H1 (cell line): ENCODE data around the gene KHSRP. TPM values are rescaled to one million over a fixed set of nuclear protein-coding genes. Genes with fewer than 3 reads are reported as not detected.
"Not testable (repeated sequence)": the region's sequence is repeated elsewhere in the genome, so short reads cannot be mapped to it uniquely, and the experiment has no call there.

Experiments
- CTCF ChIA-PET: fragments of 300-600 bp; sonication (Branson Sonifier 250); formaldehyde crosslinking; loops from one replicate; lab custom pipeline; 2021; ENCODE audit not compliant: partially characterized antibody; lab: Charles Lee
- POLR2A ChIA-PET: fragments of 300-600 bp; sonication (Branson Sonifier 250); formaldehyde crosslinking; loops from one replicate; lab custom pipeline; 2021; ENCODE audit warnings: inconsistent platforms; ENCODE audit not compliant: partially characterized antibody; lab: Charles Lee
- DNase-seq, 2 experiments: peaks; one replicate each; pipeline versions ENCODE4 v3.0.0 to v3.0.0-alpha.2; 2010 to 2022; ENCODE audit warnings: low spot score in 2 of 2, low read depth in 1 of 2, mixed read lengths in 1 of 2
- FAIRE-seq: peaks from 2 replicates; lab custom pipeline; 2011; peaks lifted over from hg19 to GRCh38; lab: Jason Lieb, UNC
- H2AFZ ChIP-seq: 2 replicates; pipeline ENCODE4 v1.8.1; 2012; ENCODE audit warnings: low read length, inconsistent platforms
- H2AK5ac ChIP-seq: 2 replicates; pipeline ENCODE4 v1.6.1; 2013; ENCODE audit warnings: low read depth, low read length
- H2BK120ac ChIP-seq: replicated peaks from 2 replicates; pipeline ENCODE3; 2013; ENCODE audit warnings: low read depth, low read length, inconsistent platforms
- H2BK12ac ChIP-seq: 2 replicates; pipeline ENCODE4 v1.6.1; 2013; ENCODE audit warnings: low read depth, low read length
- H2BK15ac ChIP-seq: 2 replicates; pipeline ENCODE4 v1.6.1; 2013; ENCODE audit warnings: low read length
- H2BK20ac ChIP-seq: 2 replicates; pipeline ENCODE4 v1.6.1; 2013; ENCODE audit warnings: low read length
- H2BK5ac ChIP-seq: 2 replicates; pipeline ENCODE4 v1.6.1; 2013; ENCODE audit warnings: low read depth, low read length
- H3K14ac ChIP-seq: 2 replicates; pipeline ENCODE4 v1.6.1; 2013; ENCODE audit warnings: inconsistent platforms; ENCODE audit not compliant: insufficient read length
- H3K18ac ChIP-seq: 2 replicates; pipeline ENCODE4 v1.6.1; 2013; ENCODE audit warnings: low read length; ENCODE audit errors: extremely low read depth
- H3K23ac ChIP-seq: 2 replicates; pipeline ENCODE4 v1.6.1; 2013; ENCODE audit warnings: inconsistent platforms; ENCODE audit not compliant: insufficient read length
- H3K23me2 ChIP-seq: 2 replicates; pipeline ENCODE4 v1.6.1; 2013; ENCODE audit warnings: low read depth, low read length
- H3K27ac ChIP-seq: 2 replicates; pipeline ENCODE4 v1.6.1; 2011; ENCODE audit warnings: low read depth, low read length, inconsistent platforms
- H3K27me3 ChIP-seq, 4 experiments: replicated peaks in 1 of 4; 1 replicate in 1 of 4; 2 replicates in 3 of 4; pipeline versions ENCODE4 v1.6.1 to v1.8.1; 2011 to 2013; ENCODE audit warnings: low read length in 3 of 4, mild to moderate bottlenecking in 3 of 4, inconsistent platforms in 2 of 4, mixed read lengths in 2 of 4, moderate library complexity in 1 of 4; ENCODE audit not compliant: control insufficient read depth in 3 of 4, insufficient read depth in 3 of 4; ENCODE audit errors: extremely low read depth in 1 of 4
- H3K36me3 ChIP-seq, 4 experiments: 2 replicates each; pipeline versions ENCODE4 v1.6.1 to v1.8.1; 2011 to 2013; ENCODE audit warnings: mild to moderate bottlenecking in 4 of 4, low read length in 3 of 4, moderate library complexity in 2 of 4, control low read depth in 1 of 4, inconsistent platforms in 1 of 4; ENCODE audit not compliant: insufficient read depth in 4 of 4, control insufficient read depth in 2 of 4
- H3K4ac ChIP-seq: replicated peaks from 2 replicates; pipeline ENCODE3; 2013; ENCODE audit warnings: low read length, low read depth, mixed read lengths, inconsistent platforms; ENCODE audit not compliant: insufficient read length
- H3K4me1 ChIP-seq, 4 experiments: replicated peaks in 1 of 4; 1 replicate in 1 of 4; 2 replicates in 3 of 4; pipeline versions ENCODE4 v1.6.1 to v1.8.1; 2011 to 2013; ENCODE audit warnings: low read length in 3 of 4, inconsistent platforms in 2 of 4, mixed read lengths in 1 of 4; ENCODE audit not compliant: insufficient read depth in 4 of 4, control insufficient read depth in 3 of 4
- H3K4me2 ChIP-seq, 2 experiments: 2 replicates each; pipeline versions ENCODE4 v1.6.1 to v1.8.1; 2011 to 2013; ENCODE audit warnings: low read depth in 2 of 2, low read length in 2 of 2, control low read depth in 1 of 2, inconsistent platforms in 1 of 2, mild to moderate bottlenecking in 1 of 2; ENCODE audit not compliant: insufficient read depth in 1 of 2
- H3K4me3 ChIP-seq, 4 experiments: fragments of 200-600, 300-600 bp in 1 of 4; sonication (generic), shearing (Covaris generic), sonication (Bioruptor Twin) in 1 of 4; 2 replicates each; pipeline versions ENCODE4 v1.5.1 to v1.8.1; 2011 to 2016; ENCODE audit warnings: low read length in 4 of 4, low read depth in 3 of 4, control low read depth in 2 of 4, inconsistent platforms in 2 of 4, mild to moderate bottlenecking in 2 of 4, mixed read lengths in 1 of 4, moderate library complexity in 1 of 4; ENCODE audit not compliant: insufficient read depth in 2 of 4; ENCODE audit errors: extremely low read depth in 1 of 4
- H3K56ac ChIP-seq: replicated peaks from 2 replicates; pipeline ENCODE3; 2013; ENCODE audit warnings: low read depth, mild to moderate bottlenecking, mixed read lengths, low read length, inconsistent platforms; ENCODE audit not compliant: insufficient read length
- H3K79me1 ChIP-seq: 2 replicates; pipeline ENCODE4 v1.6.1; 2013; ENCODE audit warnings: low read depth, low read length, control low read depth
- H3K79me2 ChIP-seq, 2 experiments: 2 replicates each; pipeline versions ENCODE4 v1.6.1 to v1.8.1; 2012 to 2013; ENCODE audit warnings: low read length in 2 of 2, mild to moderate bottlenecking in 2 of 2, inconsistent platforms in 1 of 2; ENCODE audit not compliant: insufficient read depth in 2 of 2, control insufficient read depth in 1 of 2
- H3K9ac ChIP-seq, 4 experiments: replicated peaks in 1 of 4; 1 replicate in 1 of 4; 2 replicates in 3 of 4; pipeline versions ENCODE4 v1.6.1 to v1.8.1; 2011 to 2013; ENCODE audit warnings: low read depth in 3 of 4, low read length in 3 of 4, control low read depth in 2 of 4, mild to moderate bottlenecking in 2 of 4, moderate library complexity in 2 of 4, inconsistent platforms in 1 of 4; ENCODE audit errors: extremely low read depth in 1 of 4
- H3K9me3 ChIP-seq, 2 experiments: 2 replicates each; pipeline versions ENCODE4 v1.6.1 to v1.8.1; 2012 to 2013; ENCODE audit warnings: mild to moderate bottlenecking in 2 of 2, moderate library complexity in 2 of 2, control low read depth in 1 of 2, inconsistent platforms in 1 of 2, low read depth in 1 of 2, low read length in 1 of 2, mixed read lengths in 1 of 2; ENCODE audit not compliant: insufficient read depth in 2 of 2
- H4K20me1 ChIP-seq, 2 experiments: replicated peaks in 1 of 2; 2 replicates each; pipeline versions ENCODE3 to v1.8.1; 2011 to 2013; ENCODE audit warnings: inconsistent platforms in 2 of 2, low read length in 2 of 2, mild to moderate bottlenecking in 1 of 2; ENCODE audit not compliant: insufficient read depth in 2 of 2, control insufficient read depth in 1 of 2
- H4K5ac ChIP-seq: 2 replicates; pipeline ENCODE4 v1.6.1; 2013; ENCODE audit warnings: low read length, low read depth, mixed read lengths, inconsistent platforms; ENCODE audit not compliant: insufficient read length
- H4K8ac ChIP-seq: 2 replicates; pipeline ENCODE4 v1.8.0; 2013; ENCODE audit warnings: mild to moderate bottlenecking, moderate library complexity, low read length, inconsistent platforms; ENCODE audit not compliant: insufficient read depth; ENCODE audit errors: extremely low read depth
- H4K91ac ChIP-seq: replicated peaks from 2 replicates; pipeline ENCODE3; 2013; ENCODE audit warnings: low read length, mixed read lengths, inconsistent platforms; ENCODE audit not compliant: insufficient read length
- WGBS, 2 experiments: shearing (Covaris generic) in 1 of 2; methylation state at CpG; one replicate each; pipeline versions ENCODE4 v1.1.6 to v1.1.7; 2013 to 2015; ENCODE audit warnings: low lambda C conversion rate in 2 of 2, mixed read lengths in 2 of 2, inconsistent platforms in 1 of 2, low coverage in 1 of 2, missing lambda C conversion rate in 1 of 2; ENCODE audit not compliant: insufficient replicate concordance in 2 of 2, insufficient coverage in 1 of 2, insufficient read length in 1 of 2; ENCODE audit errors: extremely low coverage in 1 of 2, missing lambda C conversion rate in 1 of 2; 5-methylcytosine and 5-hydroxymethylcytosine counted together
- polyA plus RNA-seq, 7 experiments: library from polyadenylated mRNA; depleted of rRNA in 3 of 7; stranded (reverse) in 5 of 7; unstranded in 2 of 7; fragments of >200 nt in 5 of 7; fragments of 200-250 nt in 2 of 7; gene quantifications; 1 replicate in 5 of 7; 2 replicates in 1 of 7; 4 replicates in 1 of 7; pipeline versions ENCODE4 v1.2.1 to v1.2.3, GENCODE V29; 2011 to 2013; ENCODE audit warnings: missing spikeins in 2 of 7, mixed read lengths in 2 of 7
- total RNA-seq: library from RNA; stranded (reverse); fragmentation: NEBNext Ultra II Directional; extraction: Animal tissue kit (Norgen Biotek cat#: 25700); gene quantifications from 2 replicates; pipeline ENCODE4 v1.2.1, GENCODE V29; 2021

The KHSRP gene
- total and polyA plus RNA-seq, 2 of the 8 experiments (the other 6 are each of a cell fraction or from before 2014, with no cell fraction given) = 143 to 573 TPM

DNA sequence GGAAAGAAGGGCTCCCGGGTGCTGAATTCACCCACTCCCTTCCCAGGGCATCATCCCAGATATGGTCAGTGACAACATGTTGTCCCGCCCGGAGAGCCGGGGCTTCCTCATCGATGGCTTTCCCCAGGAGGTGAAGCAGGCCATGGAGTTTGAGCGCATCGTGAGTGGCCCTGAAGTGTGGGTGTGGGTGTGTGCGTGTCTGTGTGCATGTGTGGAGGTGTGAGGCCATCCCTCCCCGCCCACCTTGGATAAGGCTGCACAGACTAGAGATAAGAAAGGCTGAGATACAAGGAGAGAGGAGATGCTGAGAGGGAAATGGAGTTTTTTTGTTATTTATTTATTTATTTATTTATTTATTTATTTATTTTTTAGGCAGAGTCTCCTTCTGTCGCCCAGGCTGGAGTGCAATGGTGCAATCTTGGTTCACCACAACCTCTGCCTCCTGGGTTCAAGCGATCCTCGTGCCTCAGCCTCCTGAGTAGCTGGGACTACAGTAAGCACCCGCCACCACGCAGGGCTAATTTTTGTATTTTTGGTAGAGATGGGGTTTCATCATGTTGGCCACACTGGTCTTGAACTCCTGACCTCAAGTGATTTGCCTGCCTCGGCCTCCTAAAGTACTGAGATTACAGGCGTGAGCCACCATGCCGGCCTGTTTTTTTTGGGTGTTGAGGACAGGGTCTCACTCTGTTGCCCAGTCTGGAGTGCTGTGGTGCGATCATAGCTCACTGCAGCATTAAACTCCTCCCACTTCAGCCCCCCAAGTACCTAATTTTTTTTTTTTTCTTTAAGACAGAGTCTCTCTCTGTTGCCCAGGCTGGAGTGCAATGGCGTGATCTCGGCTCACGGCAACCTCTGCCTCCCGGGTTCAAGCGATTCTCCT is 24.3 kb downstream of the KHSRP start:
- H2BK120ac ChIP-seq, H3K27me3 ChIP-seq, H3K27ac ChIP-seq, H2BK15ac ChIP-seq, H3K23me2 ChIP-seq, H3K56ac ChIP-seq, H3K18ac ChIP-seq, H3K9me3 ChIP-seq, H3K14ac ChIP-seq, H3K4me2 ChIP-seq, H2AFZ ChIP-seq, H4K91ac ChIP-seq, H2BK12ac ChIP-seq, H3K79me2 ChIP-seq, H2BK20ac ChIP-seq, H3K4me3 ChIP-seq, H4K20me1 ChIP-seq, FAIRE-seq, H3K79me1 ChIP-seq, H3K4ac ChIP-seq, H3K23ac ChIP-seq, H2BK5ac ChIP-seq, H3K4me1 ChIP-seq, H4K5ac ChIP-seq, H4K8ac ChIP-seq, H2AK5ac ChIP-seq, DNase-seq, H3K9ac ChIP-seq, H3K36me3 ChIP-seq: not testable (repeated sequence)
- CTCF ChIA-PET = interaction anchor here (2.7 kb wide), 1 partner anchor 11 kb away, joined by 11 read pairs; no protein-coding TSS in a partner anchor
- POLR2A ChIA-PET = interaction anchor here (2.0 to 4.7 kb wide), 2 partner anchors 11 to 20 kb away, joined by 4 to 20 read pairs; no protein-coding TSS in a partner anchor
- 87% methylated on average over 21 of the region's 23 CpGs; no CpG with 5 or more reads in 1 of the 2 experiments for WGBS, 2 experiments
